ENCODE results near the gene RMND1.

DNA sequence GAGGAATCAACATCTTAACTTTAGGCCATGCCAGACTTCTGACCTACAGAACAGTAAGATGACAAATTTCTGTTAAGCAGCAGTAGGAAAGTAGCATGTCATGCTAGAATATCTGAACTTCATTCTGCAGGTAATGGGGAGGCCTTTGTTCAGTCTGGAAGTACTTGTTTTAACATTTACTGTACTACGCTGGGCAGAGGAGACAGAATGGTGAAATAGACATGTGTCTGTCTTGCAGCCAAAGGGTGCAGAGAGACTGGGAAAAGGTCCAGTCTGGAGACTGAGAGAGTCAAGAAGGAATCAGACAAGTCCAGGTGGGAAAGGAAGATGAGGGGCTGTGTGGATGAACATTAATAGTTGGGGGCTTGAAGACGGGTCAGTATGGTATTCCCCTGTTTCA lies 43.1 kb downstream of the RMND1 start:
- TF ChIP-seq, protein P1, sequence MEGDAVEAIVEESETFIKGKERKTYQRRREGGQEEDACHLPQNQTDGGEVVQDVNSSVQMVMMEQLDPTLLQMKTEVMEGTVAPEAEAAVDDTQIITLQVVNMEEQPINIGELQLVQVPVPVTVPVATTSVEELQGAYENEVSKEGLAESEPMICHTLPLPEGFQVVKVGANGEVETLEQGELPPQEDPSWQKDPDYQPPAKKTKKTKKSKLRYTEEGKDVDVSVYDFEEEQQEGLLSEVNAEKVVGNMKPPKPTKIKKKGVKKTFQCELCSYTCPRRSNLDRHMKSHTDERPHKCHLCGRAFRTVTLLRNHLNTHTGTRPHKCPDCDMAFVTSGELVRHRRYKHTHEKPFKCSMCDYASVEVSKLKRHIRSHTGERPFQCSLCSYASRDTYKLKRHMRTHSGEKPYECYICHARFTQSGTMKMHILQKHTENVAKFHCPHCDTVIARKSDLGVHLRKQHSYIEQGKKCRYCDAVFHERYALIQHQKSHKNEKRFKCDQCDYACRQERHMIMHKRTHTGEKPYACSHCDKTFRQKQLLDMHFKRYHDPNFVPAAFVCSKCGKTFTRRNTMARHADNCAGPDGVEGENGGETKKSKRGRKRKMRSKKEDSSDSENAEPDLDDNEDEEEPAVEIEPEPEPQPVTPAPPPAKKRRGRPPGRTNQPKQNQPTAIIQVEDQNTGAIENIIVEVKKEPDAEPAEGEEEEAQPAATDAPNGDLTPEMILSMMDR (IDR thresholded peaks at IDR 0.05), result no peak
- TF ChIP-seq GATA3 (IDR thresholded peaks at IDR 0.05; ENCODE audit: borderline replicate concordance) (no peak), SMC3 (IDR thresholded peaks at IDR 0.05) (no peak), EP300 (IDR thresholded peaks at IDR 0.05) (no peak), MAZ (IDR thresholded peaks at IDR 0.05; ENCODE audit: borderline replicate concordance, low read depth, low read length) (no peak)
- TF ChIP-seq, protein P2, sequence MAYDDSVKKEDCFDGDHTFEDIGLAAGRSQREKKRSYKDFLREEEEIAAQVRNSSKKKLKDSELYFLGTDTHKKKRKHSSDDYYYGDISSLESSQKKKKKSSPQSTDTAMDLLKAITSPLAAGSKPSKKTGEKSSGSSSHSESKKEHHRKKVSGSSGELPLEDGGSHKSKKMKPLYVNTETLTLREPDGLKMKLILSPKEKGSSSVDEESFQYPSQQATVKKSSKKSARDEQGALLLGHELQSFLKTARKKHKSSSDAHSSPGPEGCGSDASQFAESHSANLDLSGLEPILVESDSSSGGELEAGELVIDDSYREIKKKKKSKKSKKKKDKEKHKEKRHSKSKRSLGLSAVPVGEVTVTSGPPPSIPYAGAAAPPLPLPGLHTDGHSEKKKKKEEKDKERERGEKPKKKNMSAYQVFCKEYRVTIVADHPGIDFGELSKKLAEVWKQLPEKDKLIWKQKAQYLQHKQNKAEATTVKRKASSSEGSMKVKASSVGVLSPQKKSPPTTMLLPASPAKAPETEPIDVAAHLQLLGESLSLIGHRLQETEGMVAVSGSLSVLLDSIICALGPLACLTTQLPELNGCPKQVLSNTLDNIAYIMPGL (CRISPR knock-in tag; IDR thresholded peaks at IDR 0.05; ENCODE audit: borderline replicate concordance), result no peak
